Activated CD8-positive, alpha-beta memory T cell treated with anti-CD3 and anti-CD28 coated beads, Interleukin-2, amount 50 U/mL, for 24 hours (primary cell): ENCODE measurements around the gene TOR4A.
"Not testable (repeated sequence)": the region's sequence is repeated elsewhere in the genome, so short reads cannot be mapped to it uniquely, and the experiment has no call there.

ENCODE experiments used
- DNase-seq: peaks from one replicate; pipeline ENCODE4 v3.0.0-alpha.2; 2020; ENCODE audit errors: extremely low read depth

TOR4A gene

GRCh38 chr9:137317718-137318511 is 40.4 kb downstream of the TOR4A start:
- no peak for DNase-seq

- no peak for DNase-seq
Observed at GRCh38 chr9:137318602-137319001, 41.1 kb downstream of the TOR4A start.

DNA sequence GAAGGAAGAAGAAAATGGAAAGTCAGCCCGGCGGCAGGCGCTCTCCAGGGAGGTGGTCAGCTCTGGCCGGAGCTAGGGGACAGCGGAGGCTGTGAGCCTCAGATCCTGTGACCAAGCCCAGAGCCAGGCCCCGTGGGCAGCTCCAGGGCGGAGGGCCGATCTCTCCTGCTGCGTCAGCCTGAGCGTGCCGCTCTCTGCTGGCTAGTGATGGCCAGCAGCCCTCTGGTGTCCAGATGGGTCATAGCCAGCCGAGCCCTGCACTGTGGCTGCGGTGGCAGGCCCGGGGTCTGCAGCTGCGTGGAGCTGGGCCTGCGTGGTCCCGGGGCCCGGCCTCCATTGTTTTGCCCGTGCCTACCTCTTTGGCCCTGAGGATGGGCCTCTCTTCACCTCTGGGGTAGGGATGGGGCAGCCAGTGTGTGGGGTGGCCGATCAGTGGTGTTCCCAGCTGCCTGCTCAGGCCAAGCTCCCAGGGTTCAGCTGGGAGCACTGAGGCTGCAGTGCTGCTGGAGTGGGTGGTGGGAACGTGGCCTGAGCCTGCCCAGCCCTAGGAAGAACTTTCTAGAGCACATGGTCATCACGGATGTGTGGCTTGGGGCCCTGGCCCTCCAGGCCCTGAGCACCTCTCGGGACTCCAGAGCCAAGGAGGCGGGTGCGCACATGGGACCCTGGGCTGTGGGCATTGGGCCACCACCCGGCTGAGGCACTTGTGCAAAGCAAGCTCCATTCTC is 41.6 kb downstream of the TOR4A start:
- DNase-seq, result no peak

DNA sequence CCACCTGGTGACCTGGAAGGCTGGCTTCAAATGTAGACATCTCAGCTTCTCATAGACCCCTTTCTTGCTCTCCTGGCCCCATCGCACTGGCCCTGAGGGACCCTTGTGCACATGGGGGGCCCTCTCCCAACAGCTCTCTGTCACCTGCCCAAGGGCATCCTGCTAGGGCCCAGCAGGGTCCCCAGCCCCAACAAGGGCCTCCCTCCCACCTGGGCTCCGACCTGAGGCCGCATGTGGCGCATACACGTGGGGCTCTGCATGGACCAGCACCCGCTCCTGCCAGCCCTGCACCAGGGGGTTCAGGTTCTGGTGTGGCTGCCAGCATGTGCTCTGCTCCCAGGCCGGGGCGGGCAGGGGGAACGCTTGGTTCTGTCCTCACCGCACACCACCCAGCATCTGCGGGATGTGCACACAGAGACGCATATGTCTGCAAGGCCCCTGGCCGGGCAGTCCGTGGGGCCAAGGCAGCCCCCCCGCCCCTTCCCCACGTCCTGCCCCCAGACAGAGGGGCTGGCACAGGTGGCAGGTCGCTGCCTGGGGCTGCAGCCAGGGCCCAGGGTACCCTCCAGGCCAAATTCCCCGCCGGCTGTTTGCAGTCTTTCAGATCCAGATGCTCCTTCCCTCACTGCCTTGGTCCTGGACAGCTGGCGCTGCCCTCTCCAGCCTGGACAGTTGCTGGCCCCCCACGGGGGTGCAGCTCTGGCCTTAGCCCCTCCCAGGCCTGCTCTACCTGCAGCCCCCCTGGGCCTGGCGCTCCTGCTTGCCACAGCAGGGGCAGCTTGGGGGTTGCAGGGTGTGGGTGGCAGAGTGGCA is 42.4 kb downstream of the TOR4A start:
- DNase-seq, result no peak

GRCh38 chr9:137320555-137321384 is 43.2 kb downstream of the TOR4A start:
- no peak for DNase-seq

DNA sequence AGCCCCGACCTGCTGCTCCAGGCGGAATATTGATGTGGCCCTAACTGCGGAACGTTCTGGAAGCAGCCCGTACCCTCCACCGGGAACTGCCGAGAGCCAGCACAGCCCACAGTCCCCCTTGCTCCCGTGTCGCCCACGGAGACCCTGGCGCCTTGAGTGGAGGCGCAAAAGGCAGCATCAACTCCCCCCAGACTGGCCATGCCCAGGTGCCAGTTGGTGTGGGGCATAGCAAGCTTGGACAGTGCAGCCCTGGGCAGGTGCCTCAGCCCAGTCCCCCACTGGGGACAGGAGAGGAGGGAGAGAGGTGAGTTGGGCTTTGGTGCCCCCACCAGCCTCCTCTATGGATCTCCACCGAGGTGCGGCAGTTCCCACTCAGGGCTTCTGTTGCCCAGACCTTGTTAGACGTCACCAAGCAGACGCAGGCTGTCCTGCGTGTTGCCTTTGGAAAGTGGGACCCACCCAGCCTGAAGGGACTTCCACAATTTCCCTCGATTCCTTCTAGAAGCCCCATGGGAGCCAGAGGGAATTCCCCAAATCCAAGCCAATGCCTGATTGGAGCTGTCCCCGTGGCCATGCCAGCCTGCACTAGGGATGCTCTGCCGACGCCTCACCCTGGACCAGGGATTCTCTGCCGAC is 44.3 kb downstream of the TOR4A start:
- no peak for DNase-seq

DNA sequence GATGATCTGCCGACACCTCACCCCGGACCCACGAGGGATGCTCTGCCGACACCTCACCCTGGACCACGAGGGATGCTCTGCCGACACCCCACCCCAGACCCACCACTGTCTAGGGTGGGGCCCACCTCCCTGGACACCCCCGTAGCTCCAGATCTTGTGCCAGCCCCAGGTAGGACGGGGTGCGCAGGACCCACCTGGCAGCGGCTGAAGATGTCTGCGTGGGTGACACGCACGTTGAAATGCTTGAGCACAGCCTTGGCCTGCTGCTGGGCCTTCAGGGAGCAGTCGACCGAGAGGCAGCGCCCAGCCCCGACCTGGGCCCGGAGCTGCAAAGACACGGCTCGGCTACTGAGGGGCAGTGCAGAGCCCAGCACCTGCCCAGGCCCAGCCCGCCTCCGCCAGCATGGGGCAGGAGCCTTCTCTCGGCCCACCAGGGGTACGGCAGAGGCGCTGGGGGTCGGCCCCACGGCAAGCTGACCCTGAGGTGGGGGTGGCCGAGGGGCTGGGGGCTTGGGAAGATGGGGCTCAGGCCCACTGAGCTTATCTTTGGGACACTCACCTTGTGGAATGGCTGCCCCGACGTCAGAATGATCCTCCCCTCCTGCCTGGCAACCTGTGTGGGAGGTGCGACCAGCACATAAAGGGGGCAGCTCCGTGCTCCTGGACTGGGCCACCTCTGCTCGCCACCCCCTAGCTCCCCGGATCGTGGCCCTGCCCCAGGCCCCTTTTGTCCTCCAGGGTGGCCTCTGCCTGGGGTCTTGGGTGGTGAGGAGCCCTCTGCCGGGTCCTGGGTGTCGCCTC is 46.2 kb downstream of the TOR4A start:
- no peak for DNase-seq

DNA sequence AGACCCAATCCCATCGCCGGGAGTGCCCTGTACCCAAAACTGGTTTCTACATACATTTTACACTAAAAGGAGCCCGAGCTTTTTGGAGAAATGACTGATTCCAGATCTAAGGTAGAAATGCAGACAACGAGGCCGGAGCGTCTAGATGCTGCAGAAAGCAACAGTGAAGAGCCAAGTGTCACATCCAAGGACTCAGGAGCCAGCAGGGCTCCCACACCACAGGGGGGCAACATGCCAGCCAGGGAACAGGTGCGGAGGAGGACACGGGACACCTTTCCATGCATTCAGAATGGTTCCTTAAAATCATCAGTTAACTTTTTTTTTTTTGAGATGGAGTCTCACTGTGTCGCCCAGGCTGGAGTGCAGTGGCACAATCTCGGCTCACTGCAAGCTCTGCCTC is 47.6 kb downstream of the TOR4A start:
- no peak for DNase-seq

DNA sequence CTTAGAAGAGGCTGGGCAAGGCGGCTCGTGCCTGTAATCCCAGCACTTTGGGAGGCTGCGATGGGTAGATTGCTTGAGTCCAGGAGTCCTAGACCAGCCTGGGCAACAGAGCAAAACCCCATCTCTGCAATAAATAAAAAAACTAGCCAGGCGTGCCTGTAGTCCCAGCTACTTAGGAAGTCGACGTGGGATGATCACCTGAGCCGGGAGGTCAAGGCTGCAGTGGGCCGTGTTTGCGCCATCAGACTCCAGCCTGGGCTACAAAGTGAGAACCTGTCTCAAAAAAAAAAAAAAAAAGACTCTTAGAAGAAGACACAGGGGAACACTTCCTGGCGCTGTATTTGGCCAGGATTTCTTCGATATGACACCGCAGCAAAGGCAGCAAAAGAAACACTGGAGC is 48.3 kb downstream of the TOR4A start:
- no peak for DNase-seq

GRCh38 chr9:137326445-137327065 is 49.0 kb downstream of the TOR4A start:
- no peak for DNase-seq

DNA sequence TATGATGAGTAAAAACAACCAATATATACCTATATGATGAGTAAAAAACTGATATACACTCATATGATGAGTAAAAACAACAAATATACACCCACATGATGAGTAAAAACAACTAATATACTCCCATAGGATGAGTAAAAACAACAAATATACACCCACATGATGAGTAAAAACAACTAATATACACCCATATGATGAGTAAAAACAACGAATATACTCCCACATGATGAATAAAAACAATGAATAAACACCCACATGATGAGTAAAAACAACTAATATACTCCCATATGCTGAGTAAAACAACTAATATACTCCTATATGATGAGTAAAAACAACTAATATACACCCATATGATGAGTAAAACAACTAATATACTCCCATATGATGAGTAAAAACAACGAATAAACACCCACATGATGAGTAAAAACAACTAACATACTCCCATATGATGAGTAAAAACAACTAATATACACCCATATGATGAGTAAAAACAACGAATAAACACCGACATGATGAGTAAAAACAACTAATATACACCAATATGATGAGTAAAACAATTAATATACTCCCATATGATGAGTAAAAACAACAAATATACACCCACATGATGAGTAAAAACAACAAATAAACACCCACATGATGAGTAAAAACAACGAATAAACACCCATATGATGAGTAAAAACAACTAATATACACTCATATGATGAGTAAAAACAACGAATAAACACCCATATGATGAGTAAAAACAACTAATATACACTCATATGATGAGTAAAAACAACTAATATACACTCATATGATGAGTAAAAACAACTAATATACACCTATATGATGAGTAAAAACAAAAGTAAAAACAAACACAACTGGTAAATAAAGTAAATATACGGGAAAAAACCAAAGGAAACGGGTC is 50.4 kb downstream of the TOR4A start:
- not testable (repeated sequence) for DNase-seq

DNA sequence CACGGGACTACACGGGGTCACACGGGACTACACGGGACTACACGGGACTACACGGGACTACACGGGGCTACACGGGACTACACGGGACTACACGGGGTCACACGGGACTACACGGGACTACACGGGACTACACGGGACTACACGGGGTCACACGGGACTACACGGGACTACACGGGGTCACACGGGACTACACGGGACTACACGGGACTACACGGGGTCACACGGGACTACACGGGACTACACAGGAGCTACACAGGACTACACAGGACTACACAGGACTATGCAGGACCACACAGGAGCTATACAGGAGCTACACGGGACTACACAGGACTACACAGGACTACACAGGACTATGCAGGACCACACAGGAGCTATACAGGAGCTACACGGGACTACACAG is 52.1 kb downstream of the TOR4A start:
- not testable (repeated sequence) for DNase-seq

- no peak for DNase-seq
Observed at GRCh38 chr9:137330689-137331088, 53.2 kb downstream of the TOR4A start.

GRCh38 chr9:137331929-137332328 is 54.4 kb downstream of the TOR4A start:
- no peak for DNase-seq
